Raji (cell line): ENCODE measurements around the gene LDAH.

ENCODE experiments used
- POLR2A ChIP-seq: IDR thresholded peaks from 2 replicates; pipeline ENCODE4 v1.6.1; 2011; ENCODE audit warnings: low read depth, low read length, control low read depth; ENCODE audit not compliant: insufficient read depth

The LDAH gene

DNA sequence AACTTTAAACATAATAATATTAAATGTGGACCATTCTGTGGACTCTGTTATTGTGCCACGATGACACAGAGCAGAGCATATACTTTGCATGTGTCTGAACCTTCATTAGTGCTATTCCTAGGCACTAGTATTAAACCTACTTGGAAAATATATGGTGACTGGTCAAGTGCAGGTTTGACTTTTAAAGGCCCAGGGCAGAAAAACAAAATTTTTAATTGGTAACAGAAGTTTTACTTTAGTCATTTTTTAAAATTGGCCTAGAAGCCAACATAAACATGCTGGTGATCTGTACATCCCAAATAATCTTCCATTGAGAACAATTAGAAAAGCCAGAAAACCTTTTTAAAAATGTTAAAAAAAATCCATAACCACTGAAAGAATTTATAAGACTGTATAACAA lies 16.6 kb downstream of the LDAH start:
- no peak for TF ChIP-seq POLR2A

DNA sequence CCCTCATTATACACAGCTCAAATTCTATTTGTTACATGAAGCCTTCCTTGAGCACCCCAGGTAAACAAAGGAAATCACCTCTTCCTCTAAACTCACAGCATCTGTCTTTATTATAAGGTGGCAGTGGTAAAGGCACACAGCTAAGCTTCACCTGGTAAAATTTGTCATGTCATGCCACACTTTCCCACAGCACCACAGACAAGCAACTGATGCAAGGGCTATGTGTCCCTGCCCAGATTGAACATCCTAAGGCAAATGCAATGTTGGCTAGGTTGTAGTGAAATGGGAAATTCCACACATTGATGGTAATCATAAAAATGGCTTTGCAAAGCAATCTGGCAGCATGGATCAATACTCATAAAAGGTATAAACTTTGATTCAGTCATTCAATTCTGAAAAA lies 18.9 kb downstream of the LDAH start:
- no peak for TF ChIP-seq POLR2A

DNA sequence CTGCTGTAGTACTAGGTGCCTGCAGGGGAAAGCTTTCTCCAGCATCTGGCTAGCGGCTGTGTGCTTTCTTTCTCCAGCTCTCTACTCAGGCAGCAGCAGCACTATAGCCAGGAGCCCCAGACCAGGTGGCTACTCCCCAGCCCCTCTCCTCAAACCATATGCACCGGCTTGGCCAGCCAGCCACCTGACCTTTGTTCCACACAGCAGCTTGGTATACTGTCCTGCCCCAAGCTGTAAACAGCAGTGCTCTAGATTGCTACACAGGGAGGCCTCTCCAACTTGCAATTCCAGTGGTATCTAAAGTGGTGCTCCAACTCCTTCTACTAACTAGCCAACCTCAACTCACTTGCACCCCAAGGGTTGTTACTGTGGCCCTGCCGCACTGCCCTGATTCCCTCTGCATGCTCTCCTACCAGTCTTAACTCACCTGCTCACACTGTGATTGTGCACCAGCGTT lies 19.6 kb downstream of the LDAH start:
- TF ChIP-seq POLR2A: no peak

DNA sequence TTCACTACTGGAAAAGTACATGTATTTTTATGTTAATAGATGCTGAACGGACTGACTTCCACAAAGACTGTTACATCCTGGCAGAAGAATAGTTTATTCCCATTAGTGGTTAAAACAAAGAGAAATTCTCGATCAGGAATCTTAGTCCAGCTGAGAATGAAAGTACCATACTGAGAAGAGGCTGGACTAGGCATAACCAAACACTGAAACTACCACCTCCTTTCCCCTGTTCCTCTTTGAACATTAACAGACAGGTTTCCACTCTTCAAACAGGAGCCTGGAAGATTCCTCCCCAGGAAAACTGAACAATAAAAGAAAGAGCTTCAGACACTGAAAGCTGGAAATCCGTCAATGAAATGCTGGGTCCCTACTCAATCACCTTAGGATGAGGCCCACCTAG lies 25.8 kb downstream of the LDAH start:
- no peak for TF ChIP-seq POLR2A

DNA sequence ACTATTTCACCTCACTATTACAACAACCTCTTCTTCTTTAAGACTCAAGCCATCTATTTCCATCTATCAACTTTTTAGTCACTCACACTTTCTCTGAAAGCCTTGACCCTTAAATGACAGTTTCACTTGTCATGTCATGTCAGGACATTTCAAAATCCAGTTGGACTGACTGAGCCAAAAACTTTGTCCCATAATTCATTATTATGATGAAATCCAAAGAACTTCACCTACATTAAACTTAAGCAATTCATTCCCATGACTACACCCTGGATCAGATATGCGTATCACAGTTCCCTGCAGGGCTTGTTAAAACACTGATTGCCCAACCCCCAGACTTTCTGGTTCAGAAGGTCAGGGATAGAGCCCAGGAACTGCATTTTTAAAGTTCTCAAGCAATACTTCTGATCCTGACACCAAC lies 26.5 kb downstream of the LDAH start:
- TF ChIP-seq POLR2A: no peak

DNA sequence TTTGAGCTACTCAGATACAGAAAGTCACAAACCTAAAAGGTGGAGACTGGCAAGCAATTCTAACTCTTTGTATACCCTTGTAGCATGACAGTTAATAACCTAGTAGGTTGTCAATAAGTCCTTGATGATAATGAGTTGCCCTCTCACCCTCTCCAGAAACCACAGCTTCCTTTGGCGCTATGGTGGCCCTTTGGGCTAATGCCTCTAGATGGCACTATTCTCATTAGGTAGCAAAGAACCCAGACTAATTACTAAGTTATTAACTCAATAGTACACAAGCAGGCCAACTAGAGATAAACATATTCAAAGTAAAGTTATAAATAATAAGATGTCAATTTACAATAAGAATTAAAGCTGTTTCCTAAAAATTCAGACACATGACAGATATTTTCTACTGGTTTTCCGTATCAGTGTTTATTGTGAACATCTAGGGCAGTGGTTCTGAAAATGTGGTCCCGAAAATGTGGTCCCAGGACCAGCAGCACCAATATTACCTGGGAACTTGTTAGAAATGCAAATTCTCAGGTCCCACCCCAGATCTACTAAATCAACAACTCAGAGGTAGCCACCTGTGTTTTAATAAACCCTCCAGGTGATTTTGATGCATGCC lies 41.1 kb downstream of the LDAH start:
- no peak for TF ChIP-seq POLR2A

DNA sequence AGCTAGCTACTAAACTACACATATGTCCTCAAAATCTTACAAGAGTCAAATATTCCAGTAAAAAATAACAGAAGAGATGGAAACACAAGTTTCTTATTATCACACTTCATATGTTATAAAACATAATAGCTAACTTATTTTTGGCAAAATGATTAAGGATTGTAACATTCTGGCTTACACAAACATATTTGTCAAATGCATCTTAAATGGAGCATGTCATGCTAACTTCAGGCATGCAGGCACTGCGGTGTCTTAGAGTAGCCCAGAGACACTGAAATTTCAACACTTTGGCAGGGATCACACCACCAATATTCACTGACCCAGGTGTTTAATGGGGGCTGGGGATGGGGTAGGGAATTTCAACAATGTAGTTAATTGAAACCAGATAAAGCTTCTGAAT lies 51.6 kb downstream of the LDAH start:
- no peak for TF ChIP-seq POLR2A

DNA sequence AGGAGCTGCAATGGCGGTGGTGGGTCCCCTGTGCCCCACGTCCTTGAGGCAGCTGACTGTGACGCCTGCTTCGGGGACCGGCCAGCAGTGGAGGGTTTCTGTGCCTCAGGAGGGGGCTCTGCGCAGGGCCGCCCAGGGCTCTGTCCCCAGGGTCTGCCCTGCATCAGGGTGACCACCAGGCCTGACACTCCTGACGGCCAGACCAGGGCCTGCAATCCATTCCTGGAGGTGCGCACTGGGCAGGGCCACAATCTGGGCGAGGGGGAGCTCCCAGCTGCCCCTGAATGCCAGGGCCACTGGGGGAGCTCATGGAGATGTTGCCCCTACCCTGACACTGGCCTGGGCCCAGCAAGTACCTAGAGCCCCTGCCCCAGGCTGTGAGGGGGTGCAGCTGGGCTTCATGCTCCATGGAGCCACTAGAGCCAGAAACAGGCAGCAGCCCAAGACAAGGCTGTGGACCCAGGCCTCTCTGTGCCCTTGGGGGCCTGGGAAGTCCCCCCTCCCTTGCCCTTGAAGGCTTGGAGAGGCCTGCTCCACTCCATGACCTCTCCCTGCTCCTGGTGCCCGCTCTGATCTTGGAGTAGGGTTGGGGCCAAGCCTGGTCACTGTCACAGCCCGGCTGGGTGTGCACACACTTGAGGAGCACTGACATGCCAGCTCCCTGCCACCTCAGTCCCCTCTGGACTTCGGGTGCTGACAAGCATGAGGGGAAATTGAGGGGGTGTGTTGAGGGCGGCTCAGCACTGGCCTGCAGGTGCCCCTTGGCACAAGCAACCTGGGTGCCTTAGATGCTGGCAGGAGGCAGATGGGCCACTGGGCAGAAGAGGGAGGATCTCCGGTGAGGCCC lies 55.9 kb downstream of the LDAH start:
- no peak for TF ChIP-seq POLR2A

DNA sequence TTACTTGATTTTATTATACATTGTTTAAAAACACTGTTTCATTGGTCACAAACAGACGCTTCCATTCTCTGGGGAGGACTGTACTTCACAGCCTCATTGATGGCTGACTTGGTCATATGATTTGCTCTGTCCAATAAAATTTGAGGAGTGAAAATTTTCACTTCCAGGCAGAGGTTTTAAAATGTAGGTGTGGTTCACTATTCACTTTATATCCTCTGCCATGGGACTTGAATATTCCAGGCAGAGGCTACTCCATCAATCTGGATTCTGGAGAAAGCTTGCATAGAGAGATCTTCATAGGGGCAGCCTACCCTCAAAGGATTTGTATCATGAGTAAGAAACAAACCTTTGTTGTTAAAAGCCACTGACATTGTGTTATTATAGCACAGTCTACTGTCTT lies 56.7 kb downstream of the LDAH start:
- no peak for TF ChIP-seq POLR2A

DNA sequence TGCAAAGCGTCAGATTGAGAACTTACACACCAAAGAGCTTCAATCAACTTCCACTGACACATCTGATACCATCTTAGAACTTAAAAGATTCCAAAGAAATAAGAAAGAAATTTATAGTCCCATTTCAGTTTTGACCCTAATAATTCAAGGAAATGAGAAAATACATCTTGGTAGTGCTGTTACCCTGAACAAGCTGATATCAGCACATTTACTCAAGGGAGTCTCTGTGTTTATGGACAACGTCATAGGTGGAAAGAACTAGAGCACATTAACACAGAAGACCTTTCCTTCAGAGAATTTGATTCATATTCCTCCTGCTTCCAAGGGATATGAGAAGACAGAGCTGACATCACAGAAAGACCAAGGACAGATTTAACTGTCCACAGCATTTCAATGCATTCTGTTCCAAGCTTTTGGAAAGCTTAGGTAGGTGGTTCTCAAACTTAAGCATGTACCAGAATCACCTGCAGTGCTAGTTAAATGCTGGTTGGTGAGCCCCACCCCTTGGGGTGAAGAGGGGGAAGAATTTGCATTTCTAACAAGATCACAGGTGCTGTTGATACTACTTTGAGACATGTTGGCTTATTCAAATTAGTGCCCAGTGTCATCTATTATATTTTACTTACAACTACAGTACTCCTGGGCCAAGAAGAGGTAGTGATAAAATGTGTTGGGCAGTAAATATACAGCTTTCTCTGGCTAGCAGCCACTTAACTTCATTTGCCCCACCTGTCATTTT lies 59.8 kb downstream of the LDAH start:
- no peak for TF ChIP-seq POLR2A

DNA sequence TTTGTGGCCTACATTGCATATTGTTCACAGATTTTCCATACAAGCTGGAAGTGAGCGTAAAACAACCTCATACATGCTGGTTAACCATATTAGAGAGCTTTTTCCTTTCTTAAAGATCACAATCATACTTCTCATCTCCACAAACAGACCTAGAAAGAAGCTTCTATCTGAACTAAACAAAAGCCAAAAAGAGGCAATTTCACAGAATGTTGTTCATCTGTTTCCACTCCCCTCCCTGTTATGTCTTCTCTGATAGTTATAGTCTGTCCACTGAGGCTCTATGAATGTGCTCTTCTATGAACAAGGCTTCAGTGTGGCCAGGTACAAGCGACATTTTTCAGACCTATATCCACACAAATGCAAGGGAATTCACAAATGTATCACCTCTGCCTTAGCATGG lies 63.4 kb downstream of the LDAH start:
- TF ChIP-seq POLR2A: no peak

DNA sequence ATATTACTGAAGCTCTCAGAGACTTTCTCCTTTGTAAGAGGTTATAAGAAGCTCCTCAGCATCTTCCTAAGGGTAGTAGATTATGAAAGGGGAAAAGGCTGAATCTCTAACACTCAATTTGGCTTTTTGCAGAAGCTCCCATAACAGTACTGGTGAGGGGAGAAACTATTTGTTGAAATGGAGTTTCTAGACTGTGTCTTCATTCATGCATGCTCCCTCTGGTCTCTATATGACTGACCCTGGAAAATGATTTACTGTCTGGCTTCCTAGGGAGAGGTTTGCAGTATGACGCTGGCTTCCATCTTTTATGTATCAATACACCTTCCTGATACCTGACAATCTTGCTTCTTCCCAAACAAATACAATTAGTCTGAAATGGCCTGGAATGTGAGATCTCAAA lies 63.9 kb downstream of the LDAH start:
- no peak for TF ChIP-seq POLR2A

DNA sequence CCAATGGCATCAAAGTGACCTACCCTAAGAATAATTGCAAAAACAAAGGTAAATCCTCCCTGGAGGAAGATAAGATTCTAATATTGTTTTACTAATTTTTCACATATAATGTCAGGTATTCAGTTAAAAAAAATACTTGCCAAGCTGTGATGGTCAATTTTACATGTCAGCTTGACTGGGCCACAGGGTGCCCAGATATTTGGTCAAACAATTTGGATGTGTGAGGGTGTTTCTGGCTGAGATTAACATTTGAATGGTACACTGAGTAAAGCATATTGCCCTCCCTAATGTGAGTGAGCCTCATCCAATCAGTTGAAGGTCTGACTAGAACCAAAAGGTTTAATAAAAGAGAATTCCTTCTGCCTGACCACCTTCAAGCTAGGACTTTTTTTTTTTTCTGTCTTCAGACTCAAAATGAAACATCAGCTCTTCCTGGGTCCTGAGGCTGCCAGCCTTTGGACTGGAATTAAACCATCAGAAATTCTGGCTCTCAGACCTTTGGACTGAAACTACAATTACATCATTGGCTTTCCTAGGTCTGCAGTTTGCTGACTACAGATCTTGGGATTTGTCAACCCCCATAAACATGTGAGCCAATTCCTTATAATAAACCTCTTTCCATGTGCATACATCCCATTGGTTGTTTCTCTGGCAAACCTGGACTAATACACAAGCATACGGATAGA lies 65.4 kb downstream of the LDAH start:
- no peak for TF ChIP-seq POLR2A

DNA sequence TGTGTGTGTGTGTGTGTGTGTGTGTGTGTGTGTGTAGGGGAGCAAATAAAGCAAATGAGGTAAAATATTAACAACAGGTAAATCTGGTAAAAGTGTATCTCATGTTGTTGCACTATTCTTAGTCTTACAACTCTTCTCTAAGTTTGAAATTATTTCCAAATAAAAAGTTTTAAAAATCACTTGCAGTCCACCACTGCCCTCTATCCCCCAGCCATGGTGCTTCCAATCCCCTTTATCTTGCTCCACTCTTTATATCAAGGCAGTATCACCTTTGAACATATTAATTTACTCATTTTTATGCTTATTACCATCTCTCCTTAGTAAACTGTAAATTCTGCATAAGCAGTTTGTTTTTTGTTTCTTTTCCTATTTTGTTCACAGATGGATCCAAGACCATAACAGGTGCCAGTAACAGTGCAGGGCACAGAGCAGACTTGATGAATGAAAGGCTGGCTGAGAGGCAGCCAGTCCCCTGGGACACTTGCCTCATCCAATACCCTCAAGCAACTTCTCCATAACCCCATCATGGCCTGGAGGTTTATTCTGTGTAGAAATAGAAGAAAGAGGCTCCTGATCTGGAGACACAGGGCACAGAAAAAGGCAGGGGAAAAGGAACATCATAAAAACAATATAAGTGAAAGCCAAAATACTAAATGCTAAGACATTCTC lies 67.6 kb downstream of the LDAH start:
- no peak for TF ChIP-seq POLR2A

DNA sequence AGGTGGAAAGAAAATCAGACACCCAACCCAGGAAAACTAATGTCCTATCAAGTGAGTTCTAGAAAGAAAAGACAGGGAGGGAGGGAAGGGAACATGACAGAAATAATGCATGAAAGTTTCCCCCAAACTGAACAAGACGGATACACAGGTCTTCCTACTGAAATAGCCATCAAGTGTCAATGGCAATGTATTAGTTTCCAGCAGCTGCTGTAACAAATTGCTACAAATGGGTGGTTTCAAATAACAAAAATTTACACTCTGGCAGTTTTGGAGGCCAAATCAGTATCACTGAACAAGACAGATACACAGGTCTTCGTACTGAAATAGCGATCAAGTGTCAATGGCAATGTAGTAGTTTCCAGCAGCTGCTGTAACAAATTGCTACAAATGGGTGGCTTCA lies 70.6 kb downstream of the LDAH start:
- no peak for TF ChIP-seq POLR2A

DNA sequence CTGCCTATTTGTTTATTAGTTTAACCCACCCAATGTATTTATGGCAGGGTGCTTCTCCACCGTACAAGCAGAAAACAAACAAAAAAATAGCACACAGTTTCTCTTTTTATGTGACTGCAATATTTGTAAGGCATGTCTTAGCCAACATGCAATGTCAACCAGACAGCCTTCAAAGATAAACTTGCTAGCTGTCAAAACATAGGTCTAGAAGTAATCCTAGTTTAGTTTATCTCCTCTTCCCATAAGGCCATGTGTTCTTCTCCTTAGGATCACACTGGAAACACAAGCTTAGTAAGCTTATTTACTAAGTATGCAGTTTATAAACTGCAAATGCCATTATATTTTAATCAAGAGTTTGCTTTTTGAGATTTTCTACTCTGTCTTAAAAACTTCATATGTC lies 75.6 kb downstream of the LDAH start:
- TF ChIP-seq POLR2A: no peak
